ENCODE data around the gene GLYATL1B.
"Not testable (repeated sequence)": the region's sequence is repeated elsewhere in the genome, so short reads cannot be mapped to it uniquely, and the experiment has no call there.

GLYATL1B gene, protein sequence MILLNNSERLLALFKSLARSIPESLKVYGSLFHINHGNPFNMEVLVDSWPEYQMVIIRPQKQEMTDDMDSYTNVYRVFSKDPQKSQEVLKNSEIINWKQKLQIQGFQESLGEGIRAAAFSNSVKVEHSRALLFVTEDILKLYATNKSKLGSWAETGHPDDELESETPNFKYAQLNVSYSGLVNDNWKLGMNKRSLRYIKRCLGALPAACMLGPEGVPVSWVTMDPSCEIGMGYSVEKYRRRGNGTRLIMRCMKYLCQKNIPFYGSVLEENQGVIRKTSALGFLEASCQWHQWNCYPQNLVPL

DNA sequence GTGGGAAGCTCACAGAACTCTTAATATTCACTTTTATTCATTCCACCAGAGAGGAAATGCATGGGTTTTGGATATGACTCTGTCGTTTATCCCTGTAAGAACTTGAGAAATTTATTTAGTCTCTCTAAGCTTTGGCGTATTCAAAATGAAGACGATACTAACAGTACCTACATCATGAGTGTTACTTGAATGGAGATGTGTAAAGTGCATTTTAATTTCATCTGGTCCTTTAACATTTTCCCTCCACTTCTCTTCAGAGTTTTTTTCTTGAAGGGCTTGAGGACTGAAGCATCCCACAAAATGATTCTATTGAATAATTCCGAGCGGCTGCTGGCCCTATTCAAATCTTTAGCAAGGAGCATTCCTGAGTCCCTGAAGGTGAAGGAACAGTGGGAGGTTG, at the start of gene GLYATL1B:
Gene GLYATL1B, plus strand, starts transcription at position 301 of the 400 bp plus-strand sequence. Its CDS starts 0 bp downstream, at position 301.
- H3K9me3 ChIP-seq (ENCODE audit: insufficient read depth, low read length); DNase-seq (ENCODE audit: low read depth, low spot score); H3K4me3 ChIP-seq (ENCODE audit: insufficient read length, low read depth); H3K27me3 ChIP-seq (ENCODE audit: insufficient read depth, insufficient read length); H3K9ac ChIP-seq (ENCODE audit: insufficient read length, low read depth); H3K36me3 ChIP-seq (ENCODE audit: insufficient read depth, insufficient read length, low read length); H3K4me1 ChIP-seq (ENCODE audit: insufficient read depth, insufficient read length): not testable (repeated sequence)

DNA sequence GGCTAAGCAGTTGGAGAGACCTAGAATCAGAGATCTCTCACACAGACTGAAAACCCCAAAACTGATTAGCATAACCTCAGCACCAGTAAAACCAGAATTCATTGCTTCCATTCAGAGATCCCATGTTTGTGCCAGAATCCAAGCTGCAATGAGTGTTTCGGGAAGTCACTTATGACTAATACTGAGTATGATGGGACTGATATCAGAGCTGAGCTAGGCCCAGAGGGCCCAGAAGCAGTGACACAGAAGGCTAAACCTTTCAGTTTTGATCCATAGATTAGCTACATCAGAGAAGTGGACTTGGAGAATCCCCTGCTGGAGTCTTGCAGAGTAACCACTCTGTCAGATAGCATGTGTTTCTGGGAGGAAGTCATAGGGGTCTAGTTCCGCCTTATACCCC, 49.6 kb upstream of the GLYATL1B start:
- not testable (repeated sequence) for H3K9ac ChIP-seq (ENCODE audit: insufficient read length, low read depth)

DNA sequence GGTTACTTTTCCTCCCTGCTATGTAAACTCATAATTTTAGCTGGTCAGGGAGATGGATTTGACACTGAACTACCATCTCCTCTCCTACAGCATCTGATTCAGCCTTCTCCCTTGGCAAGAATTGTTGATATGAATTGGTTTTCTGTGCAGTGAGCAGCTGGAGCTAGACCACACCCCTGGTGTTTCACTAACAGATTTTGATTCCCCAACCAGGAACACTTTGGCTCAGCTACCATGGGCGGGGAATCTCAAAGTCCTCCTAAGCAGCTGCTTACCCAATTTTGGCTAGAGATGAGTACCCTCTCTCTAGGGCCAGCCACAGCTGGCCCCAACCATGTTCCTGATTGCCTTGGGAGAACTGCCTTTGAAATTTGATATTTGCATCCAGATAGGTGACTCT, 48.7 kb upstream of the GLYATL1B start:
- H3K9me3 ChIP-seq (ENCODE audit: insufficient read depth, low read length); H3K27me3 ChIP-seq (ENCODE audit: insufficient read depth, insufficient read length); H3K4me1 ChIP-seq (ENCODE audit: insufficient read depth, insufficient read length); H3K36me3 ChIP-seq (ENCODE audit: insufficient read depth, insufficient read length, low read length); H3K9ac ChIP-seq (ENCODE audit: insufficient read length, low read depth); DNase-seq (ENCODE audit: low read depth, low spot score); H3K4me3 ChIP-seq (ENCODE audit: insufficient read length, low read depth): not testable (repeated sequence)

More for the DNA sequence above, 49.6 kb upstream of the GLYATL1B start:
- DNase-seq (ENCODE audit: low read depth, low spot score); H3K27me3 ChIP-seq (ENCODE audit: insufficient read depth, insufficient read length); H3K4me1 ChIP-seq (ENCODE audit: insufficient read depth, insufficient read length); H3K36me3 ChIP-seq (ENCODE audit: insufficient read depth, insufficient read length, low read length); H3K9me3 ChIP-seq (ENCODE audit: insufficient read depth, low read length); H3K4me3 ChIP-seq (ENCODE audit: insufficient read length, low read depth): not testable (repeated sequence)

DNA sequence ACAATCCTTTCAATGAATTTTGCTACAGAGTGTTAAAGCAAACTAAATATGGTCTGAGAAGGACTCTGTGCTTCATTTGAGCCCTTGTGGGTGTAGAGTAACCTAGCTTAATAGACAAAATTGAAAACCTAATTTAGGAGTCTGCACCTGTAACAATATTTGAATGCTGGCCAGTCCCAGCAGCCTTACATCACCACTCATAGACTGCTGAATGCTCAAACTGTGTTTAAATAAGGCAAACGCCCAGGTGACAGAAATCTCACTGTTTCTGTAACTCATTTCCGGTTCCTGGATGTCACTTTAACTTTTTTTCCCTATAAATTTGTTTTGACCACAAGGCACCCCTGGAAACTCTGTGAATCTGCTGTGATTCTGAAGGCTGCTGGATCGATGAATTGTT, 45.5 kb upstream of the GLYATL1B start:
- TF ChIP-seq ZNF274 (IDR thresholded peaks at IDR 0.05; ENCODE audit: low read depth, low read length) (no peak), YY1 (IDR thresholded peaks at IDR 0.05; ENCODE audit: insufficient read depth, insufficient read length) (no peak), SUZ12 (IDR thresholded peaks at IDR 0.05; ENCODE audit: extremely low read depth, insufficient read depth, insufficient read length) (no peak)
- Histone ChIP-seq H3K27me3 (ENCODE audit: insufficient read depth, insufficient read length) (no peaks in the 10 kb centered on the region), H3K36me3 (ENCODE audit: insufficient read depth, insufficient read length, low read length) (no peaks in the 10 kb centered on the region), H3K4me3 (ENCODE audit: insufficient read length, low read depth) (no peak overlapping the region), H3K9ac (ENCODE audit: insufficient read length, low read depth) (no peak overlapping the region), H3K9me3 (ENCODE audit: insufficient read depth, low read length) (no peaks in the 10 kb centered on the region), H3K4me1 (ENCODE audit: insufficient read depth, insufficient read length) (no peaks in the 10 kb centered on the region)
- DNase-seq (ENCODE audit: low read depth, low spot score) = no peak

DNA sequence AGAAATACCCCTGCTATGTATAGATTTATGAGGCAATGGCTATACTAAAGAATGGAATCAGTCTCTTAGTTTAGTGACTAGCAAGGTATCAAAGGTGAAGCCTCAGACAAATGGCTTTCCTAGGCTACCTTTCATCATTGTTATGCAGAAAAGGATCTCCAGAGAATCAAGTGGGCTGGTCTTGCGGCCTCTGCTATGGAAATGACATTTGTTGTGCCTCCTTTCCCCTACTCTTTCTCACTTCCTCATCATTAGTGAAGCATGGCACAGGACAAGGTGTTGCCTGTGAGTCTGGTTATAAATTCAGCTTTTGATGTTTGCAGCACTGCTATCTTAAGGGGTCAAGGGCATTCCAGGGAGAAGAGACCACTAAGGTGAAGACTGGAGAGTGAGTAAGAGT, 34.7 kb upstream of the GLYATL1B start:
- H3K4me3 ChIP-seq (ENCODE audit: insufficient read length, low read depth); DNase-seq (ENCODE audit: low read depth, low spot score); H3K36me3 ChIP-seq (ENCODE audit: insufficient read depth, insufficient read length, low read length): not testable (repeated sequence)

DNA sequence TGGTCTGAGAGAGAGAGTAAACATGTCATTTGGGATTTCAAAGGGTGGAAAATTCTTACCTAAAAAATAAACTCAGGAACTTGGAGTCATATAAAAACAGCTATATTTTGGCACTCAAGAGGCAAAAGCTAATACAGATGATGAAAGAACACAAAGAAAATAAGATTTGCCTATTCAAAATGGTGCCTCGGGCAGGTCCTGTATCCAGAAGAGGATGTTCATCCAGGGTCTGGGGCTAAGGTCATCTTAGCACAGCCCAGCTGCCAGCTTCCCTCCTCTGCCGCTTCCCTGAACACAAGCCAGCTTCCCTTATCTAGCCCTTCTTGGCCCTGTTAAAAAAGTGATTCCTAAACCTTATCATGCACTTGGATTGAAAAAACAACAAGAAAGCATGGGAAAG, 33.8 kb upstream of the GLYATL1B start:
- H3K9ac ChIP-seq (ENCODE audit: insufficient read length, low read depth); H3K4me3 ChIP-seq (ENCODE audit: insufficient read length, low read depth); H3K9me3 ChIP-seq (ENCODE audit: insufficient read depth, low read length); H3K27me3 ChIP-seq (ENCODE audit: insufficient read depth, insufficient read length); DNase-seq (ENCODE audit: low read depth, low spot score); H3K4me1 ChIP-seq (ENCODE audit: insufficient read depth, insufficient read length); H3K36me3 ChIP-seq (ENCODE audit: insufficient read depth, insufficient read length, low read length): not testable (repeated sequence)

More for the DNA sequence above, 34.7 kb upstream of the GLYATL1B start:
- not testable (repeated sequence) for H3K4me1 ChIP-seq (ENCODE audit: insufficient read depth, insufficient read length); H3K9me3 ChIP-seq (ENCODE audit: insufficient read depth, low read length); H3K27me3 ChIP-seq (ENCODE audit: insufficient read depth, insufficient read length); H3K9ac ChIP-seq (ENCODE audit: insufficient read length, low read depth)

DNA sequence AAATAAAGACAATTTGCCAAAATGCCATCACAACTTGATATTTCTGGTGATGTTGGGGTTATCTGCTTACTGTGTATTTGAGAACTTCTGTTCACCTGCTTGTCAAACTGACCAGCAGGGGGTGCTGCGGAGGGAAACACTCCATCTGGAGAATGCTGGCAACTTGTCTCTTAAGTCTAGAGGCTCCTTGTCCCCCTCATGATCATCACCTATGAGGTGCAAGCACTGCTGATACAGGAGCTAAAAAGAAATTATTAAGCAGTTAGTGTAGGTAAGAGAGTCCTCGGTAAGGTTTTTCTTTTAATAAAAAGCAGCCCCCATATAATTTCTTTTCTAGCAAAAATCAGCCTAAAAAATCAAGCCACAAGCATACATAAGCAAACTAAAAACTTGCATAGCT, 32.7 kb upstream of the GLYATL1B start:
- no peaks in the 10 kb centered on the region for H3K36me3 ChIP-seq (ENCODE audit: insufficient read depth, insufficient read length, low read length)
- no peaks in the 10 kb centered on the region for H3K9me3 ChIP-seq (ENCODE audit: insufficient read depth, low read length)
- H3K9ac ChIP-seq (ENCODE audit: insufficient read length, low read depth) = no peak overlapping the region
- H3K27me3 ChIP-seq (ENCODE audit: insufficient read depth, insufficient read length) = no peaks in the 10 kb centered on the region
- peak; percentile 49 for DNase-seq (ENCODE audit: low read depth, low spot score)
- no peak for TF ChIP-seq ZNF274 (IDR thresholded peaks at IDR 0.05; ENCODE audit: low read depth, low read length)
- TF ChIP-seq YY1 (IDR thresholded peaks at IDR 0.05; ENCODE audit: insufficient read depth, insufficient read length) = no peak
- TF ChIP-seq SUZ12 (IDR thresholded peaks at IDR 0.05; ENCODE audit: extremely low read depth, insufficient read depth, insufficient read length) = no peak
- H3K4me3 ChIP-seq (ENCODE audit: insufficient read length, low read depth) = no peak overlapping the region
- H3K4me1 ChIP-seq (ENCODE audit: insufficient read depth, insufficient read length) = peaks cover 2% of the 10 kb centered on the region

DNA sequence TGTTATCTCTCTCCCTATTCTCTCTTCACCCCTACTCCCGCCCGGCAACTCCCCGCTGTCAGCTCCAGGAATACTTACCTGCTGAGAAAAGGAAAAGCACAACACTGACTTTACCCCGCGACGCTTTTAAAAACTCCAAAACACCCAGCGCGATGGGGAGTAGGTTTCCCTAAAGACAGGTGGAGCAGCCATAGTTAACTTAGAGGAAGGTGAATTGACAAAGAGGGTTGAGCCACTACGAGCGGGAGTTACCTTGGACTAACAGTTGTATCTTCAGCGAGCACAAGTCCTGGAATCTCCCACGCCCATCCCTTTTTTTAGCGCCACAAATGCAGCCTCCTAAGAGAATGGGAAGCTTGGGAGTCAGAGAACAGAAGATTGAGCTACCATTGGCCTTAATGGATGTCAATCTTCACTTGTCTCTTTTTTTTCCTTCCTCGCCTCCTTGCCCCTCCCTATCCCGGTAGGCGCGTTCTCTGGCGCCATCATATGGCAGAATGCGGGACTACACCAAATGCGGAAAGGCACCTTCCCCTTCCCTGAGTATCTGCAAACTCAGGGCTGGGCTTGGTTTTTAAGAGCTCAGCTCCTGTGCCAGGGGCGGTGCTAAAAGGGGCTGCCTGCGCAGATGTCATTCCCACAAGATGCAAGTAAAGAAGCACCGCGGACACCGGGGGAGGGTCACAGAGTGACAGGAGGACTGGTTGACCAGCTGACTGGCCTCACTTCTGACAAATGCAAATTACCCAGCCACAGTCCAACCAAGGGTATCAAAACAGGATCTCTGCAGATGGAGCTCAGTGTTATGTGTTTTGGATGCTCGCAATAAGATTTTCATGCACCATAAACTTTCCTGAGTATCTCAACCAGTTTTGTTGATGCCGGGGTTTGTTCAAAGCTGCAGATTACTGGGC, 27.7 kb upstream of the GLYATL1B start:
- peak; percentile 94 for DNase-seq (ENCODE audit: low read depth, low spot score)
- not testable (repeated sequence) for H3K36me3 ChIP-seq (ENCODE audit: insufficient read depth, insufficient read length, low read length); H3K9me3 ChIP-seq (ENCODE audit: insufficient read depth, low read length); H3K4me1 ChIP-seq (ENCODE audit: insufficient read depth, insufficient read length); H3K9ac ChIP-seq (ENCODE audit: insufficient read length, low read depth); H3K27me3 ChIP-seq (ENCODE audit: insufficient read depth, insufficient read length)
- H3K4me3 ChIP-seq (ENCODE audit: insufficient read length, low read depth) = peak overlapping the region; percentile 2

DNA sequence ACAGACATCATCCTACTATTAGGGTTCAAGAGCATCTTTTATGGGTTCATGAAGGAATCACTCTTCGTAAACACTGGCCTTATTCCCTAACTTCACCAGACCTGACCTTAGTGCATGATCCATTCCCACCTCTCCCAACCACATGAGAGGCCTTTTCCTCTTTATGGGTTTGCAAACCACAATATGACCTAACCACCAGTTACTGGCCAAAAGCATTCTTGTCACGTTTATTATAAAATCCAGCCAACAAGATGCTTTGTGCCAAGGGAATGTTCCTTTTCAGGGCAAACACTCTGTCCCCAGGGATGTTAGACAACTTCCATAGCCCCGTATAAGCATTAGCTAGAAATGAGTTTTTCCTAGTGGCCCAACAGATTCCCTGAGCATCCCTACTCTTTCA, 26.0 kb upstream of the GLYATL1B start:
- DNase-seq (ENCODE audit: low read depth, low spot score); H3K9me3 ChIP-seq (ENCODE audit: insufficient read depth, low read length); H3K9ac ChIP-seq (ENCODE audit: insufficient read length, low read depth); H3K4me1 ChIP-seq (ENCODE audit: insufficient read depth, insufficient read length); H3K27me3 ChIP-seq (ENCODE audit: insufficient read depth, insufficient read length); H3K36me3 ChIP-seq (ENCODE audit: insufficient read depth, insufficient read length, low read length); H3K4me3 ChIP-seq (ENCODE audit: insufficient read length, low read depth): not testable (repeated sequence)

Measured in NT2/D1 (cell line).